Endothelial cell of umbilical vein (primary cell): ENCODE measurements around the gene MAL.

Experiments used
- CTCF ChIP-seq, 2 donors: IDR thresholded peaks; 1 replicate in 1 of 2; 2 replicates in 1 of 2; pipeline ENCODE4 v1.5.1; 2011; ENCODE audit warnings: low read length in 2 of 2, mild to moderate bottlenecking in 2 of 2, moderate library complexity in 2 of 2, control low read depth in 1 of 2, inconsistent platforms in 1 of 2, low read depth in 1 of 2; ENCODE audit not compliant: insufficient read depth in 1 of 2; ENCODE audit errors: extremely low read depth in 1 of 2
- EZH2 ChIP-seq: IDR thresholded peaks from 2 replicates; pipeline ENCODE4 v1.6.1; 2012; ENCODE audit warnings: borderline replicate concordance, low read depth, mild to moderate bottlenecking, moderate library complexity, low read length, inconsistent platforms; ENCODE audit not compliant: severe bottlenecking
- FOS ChIP-seq: IDR thresholded peaks from 2 replicates; pipeline ENCODE4 v1.6.1; 2011; ENCODE audit warnings: mild to moderate bottlenecking, low read length, moderate library complexity, borderline replicate concordance; ENCODE audit not compliant: insufficient read depth
- GATA2 ChIP-seq: IDR thresholded peaks from 2 replicates; pipeline ENCODE4 v1.7.0; 2011; ENCODE audit warnings: low read depth, mild to moderate bottlenecking, moderate library complexity, mixed read lengths, low read length; ENCODE audit not compliant: insufficient read length, insufficient read depth
- MAX ChIP-seq: IDR thresholded peaks from 2 replicates; pipeline ENCODE4 v1.6.1; 2011; ENCODE audit not compliant: insufficient read depth, insufficient read length
- MYC ChIP-seq: IDR thresholded peaks from one replicate; pipeline ENCODE4 v1.6.1; 2011; ENCODE audit warnings: mild to moderate bottlenecking, low read depth, low read length
- POLR2A ChIP-seq: IDR thresholded peaks from 2 replicates; pipeline ENCODE4 v1.6.1; 2012; ENCODE audit warnings: low read depth, mild to moderate bottlenecking, control low read depth, low read length
- POLR2AphosphoS5 ChIP-seq: IDR thresholded peaks from 2 replicates; pipeline ENCODE4 v1.6.1; 2012; ENCODE audit warnings: low read depth, mild to moderate bottlenecking, control low read depth, low read length, moderate library complexity; ENCODE audit not compliant: insufficient read depth

DNA sequence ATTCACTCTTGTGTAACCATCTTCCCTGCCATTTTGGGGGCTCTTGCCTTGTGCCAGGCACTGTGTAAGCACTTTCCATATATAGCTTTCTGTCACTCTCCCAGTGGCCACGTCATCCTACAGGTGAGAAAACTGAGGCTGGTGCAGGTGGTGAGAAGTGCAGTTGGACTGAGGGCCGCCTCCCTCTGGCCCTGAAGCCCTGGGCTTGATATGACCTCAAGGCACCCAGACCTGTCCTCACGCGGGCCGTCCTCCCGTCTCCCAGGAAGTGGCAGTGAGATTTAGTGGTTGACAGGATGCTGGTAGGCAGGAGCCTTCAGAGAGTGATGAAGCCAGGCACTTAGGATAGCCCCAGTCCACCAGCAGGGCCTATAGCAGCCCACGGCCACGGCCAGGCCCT, 30.5 kb downstream of the MAL start:
- TF ChIP-seq FOS (no peak), POLR2AphosphoS5 (no peak), CTCF (IDR thresholded peaks at IDR 0.05; ENCODE audit: extremely low read depth in 1 of 2, insufficient read depth in 1 of 2, low read depth in 1 of 2, low read length in 2 of 2) (no peak), MYC (no peak), POLR2A (no peak), EZH2 (no peak), MAX (no peak), GATA2 (no peak)
